AG10803 (cell line): ENCODE data around the gene YTHDF2.

Experiments
- DNase-seq: peaks from one replicate; pipeline ENCODE4 v3.0.0; 2010; ENCODE audit warnings: low read depth
- H3K4me3 ChIP-seq: 2 replicates; pipeline ENCODE4 v1.5.1; 2011; ENCODE audit warnings: mild to moderate bottlenecking, low read length, control low read depth
- CTCF ChIP-seq: conservative IDR thresholded peaks from 2 replicates; pipeline ENCODE4 v1.5.1; 2011; ENCODE audit warnings: mild to moderate bottlenecking, low read length, control low read depth, inconsistent platforms

The YTHDF2 gene

DNA sequence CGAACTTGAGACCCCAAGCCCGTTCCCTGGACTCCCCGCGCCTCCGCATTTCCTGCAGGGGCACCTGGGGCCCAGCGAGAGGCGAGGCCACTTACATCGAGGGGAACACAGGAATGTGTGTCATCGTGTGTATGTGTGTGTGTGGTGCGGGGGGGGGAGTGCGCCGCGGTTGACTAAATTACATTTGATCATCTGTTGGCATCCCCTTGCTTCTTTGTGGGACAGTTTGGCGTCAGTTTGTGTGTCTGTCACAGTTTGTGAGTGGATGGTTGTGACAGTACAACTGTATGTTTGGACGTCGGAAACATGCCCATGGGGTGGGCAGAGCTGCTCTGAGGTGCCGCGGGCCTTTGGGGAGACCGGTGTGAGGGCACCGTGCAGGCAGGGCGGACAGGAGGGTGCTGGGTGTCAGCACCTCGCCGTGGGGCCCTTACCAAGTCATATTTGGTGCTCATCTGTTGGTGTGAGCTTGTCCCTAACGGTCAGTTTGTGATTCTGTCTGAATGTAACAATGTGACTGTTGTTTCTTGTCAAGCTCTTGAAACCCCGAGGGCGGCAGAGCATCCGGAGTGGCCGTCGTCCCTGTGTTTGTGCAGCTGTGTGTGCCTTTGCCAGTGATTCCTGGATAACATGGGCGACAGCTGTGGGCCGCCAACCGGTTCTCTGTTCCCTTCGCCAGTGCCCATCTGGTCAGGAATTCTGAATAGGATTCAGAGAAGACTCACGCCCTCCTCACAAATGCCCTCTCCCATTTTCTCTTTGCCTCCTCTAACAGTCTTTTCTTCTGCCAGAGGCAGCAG, 76.1 kb downstream of the YTHDF2 start:
- no peak overlapping the region for H3K4me3 ChIP-seq
- TF ChIP-seq CTCF, result no peak

DNA sequence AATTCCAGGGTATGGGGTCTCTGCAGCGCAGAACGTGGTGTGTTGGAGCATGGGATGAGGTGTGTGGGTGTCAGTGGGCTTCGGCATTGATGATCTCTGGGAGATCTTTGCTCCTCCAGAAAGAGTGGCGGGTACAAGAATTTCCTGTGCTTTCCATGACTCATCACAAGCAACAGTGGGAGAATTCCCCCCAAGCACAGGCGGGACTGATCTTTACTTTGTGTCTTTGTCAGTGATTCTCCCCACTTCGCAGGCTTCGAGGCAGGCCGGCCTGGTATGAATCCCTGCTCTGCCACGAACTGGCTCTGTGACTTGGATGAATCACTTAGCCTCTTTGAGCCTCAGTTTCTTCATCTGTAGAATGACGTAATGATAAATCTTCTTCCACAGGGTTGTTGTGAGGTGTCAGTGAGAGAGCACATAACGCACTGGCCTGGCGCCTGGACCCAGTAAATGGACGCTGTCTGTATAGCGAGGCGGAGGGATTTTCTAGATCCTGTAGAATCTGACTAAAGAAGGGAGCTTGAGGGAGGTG, 77.3 kb downstream of the YTHDF2 start:
- no peak for DNase-seq
- TF ChIP-seq CTCF, result no peak
- H3K4me3 ChIP-seq, result no peak overlapping the region

More for the DNA sequence above, 76.1 kb downstream of the YTHDF2 start:
- DNase-seq, result no peak

GRCh38 chr1:28815533-28816185, 78.9 kb downstream of the YTHDF2 start:
- DNase-seq, result no peak
- H3K4me3 ChIP-seq, result no peak overlapping the region
- no peak for TF ChIP-seq CTCF

- no peak for DNase-seq
- no peak for TF ChIP-seq CTCF
- no peak overlapping the region for H3K4me3 ChIP-seq
These were observed 80.4 kb downstream of the YTHDF2 start for GRCh38 chr1:28817133-28817532.

GRCh38 chr1:28819020-28819419, 82.3 kb downstream of the YTHDF2 start:
- no peak overlapping the region for H3K4me3 ChIP-seq
- no peak for TF ChIP-seq CTCF
- no peak for DNase-seq
